GM23338 (cell line): ENCODE measurements around the gene KCNIP2.

Experiments used
- CTCF ChIP-seq, 2 experiments: fragments of 200-600 bp in 1 of 2; sonication (generic) in 1 of 2; conservative IDR thresholded peaks; 2 replicates each; pipeline versions ENCODE4 v1.5.1 to v1.6.1; 2016 to 2017; ENCODE audit warnings: antibody characterized with exemption in 2 of 2, low read depth in 2 of 2, mild to moderate bottlenecking in 2 of 2, moderate library complexity in 1 of 2
- JUNB ChIP-seq: IDR thresholded peaks from one replicate; pipeline ENCODE4 v1.6.1; 2016; ENCODE audit warnings: antibody characterized with exemption; ENCODE audit not compliant: unreplicated experiment

- TF ChIP-seq CTCF (conservative IDR thresholded peaks at IDR 0.05; ENCODE audit: low read depth in 2 of 2) = no peak
- no peak for TF ChIP-seq JUNB
Observed at GRCh38 chr10:101831169-101831811, 12.3 kb downstream of the KCNIP2 start.
